WTC11 (cell line): Measurements from ENCODE around the gene CCDC15.

Experiments used
- CTCF ChIP-seq: fragments of 200-600 bp; IDR thresholded peaks from 2 replicates; pipeline ENCODE4 v1.8.0; 2022; ENCODE audit warnings: antibody characterized with exemption
- SMAD3 ChIP-seq: sonication (generic); formaldehyde crosslinking; IDR thresholded peaks from 2 replicates; pipeline ENCODE4 v1.8.0; 2022; ENCODE audit warnings: missing genetic modification reagents, mild to moderate bottlenecking, borderline replicate concordance
- TEAD1 ChIP-seq: sonication (generic); formaldehyde crosslinking; IDR thresholded peaks from 2 replicates; pipeline ENCODE4 v1.8.0; 2022; ENCODE audit warnings: mild to moderate bottlenecking, missing genetic modification reagents
- TP53 ChIP-seq: sonication (generic); formaldehyde crosslinking; IDR thresholded peaks from 2 replicates; pipeline ENCODE4 v1.8.1; 2023; ENCODE audit warnings: mild to moderate bottlenecking, missing genetic modification reagents

- TF ChIP-seq CTCF: no peak
- TF ChIP-seq TP53 (CRISPR knock-in tag): no peak
- TF ChIP-seq TEAD1: no peak
- no peak for TF ChIP-seq SMAD3 (CRISPR knock-in tag)
These were observed 7.3 kb upstream of the CCDC15 start for GRCh38 chr11:124946735-124947141.
